Endothelial cell of umbilical vein (primary cell): ENCODE data around the gene TMEM204. TPM values are rescaled to one million over a fixed set of nuclear protein-coding genes. Genes with fewer than 3 reads are reported as not detected.
"Not testable (repeated sequence)": the region's sequence is repeated elsewhere in the genome, so short reads cannot be mapped to it uniquely, and the experiment has no call there.

Experiments used
- BruUV-seq: library from RNA; stranded (reverse); fragments of 400-500 nt; replicated peaks from 2 replicates; lab custom pipeline; 2021; lab: Mats Ljungman, UMichigan
- CTCF ChIA-PET: fragments of 300-600, 350-600 bp; sonication (Branson Sonifier 250); formaldehyde crosslinking; loops from one replicate; lab custom pipeline; 2021; ENCODE audit warnings: antibody characterized with exemption, inconsistent platforms; lab: Charles Lee
- POLR2A ChIA-PET: fragments of 300-600, 350-600 bp; sonication (Branson Sonifier 250); formaldehyde crosslinking; loops from one replicate; lab custom pipeline; 2021; ENCODE audit warnings: antibody characterized with exemption, inconsistent platforms; lab: Charles Lee
- DNase-seq: peaks from one replicate; pipeline ENCODE4 v3.0.0-alpha.2; 2011; ENCODE audit warnings: low read depth, low spot score
- FAIRE-seq: peaks from 2 replicates; lab custom pipeline; 2011; peaks lifted over from hg19 to GRCh38; lab: Jason Lieb, UNC
- H2AFZ ChIP-seq: 2 replicates; pipeline ENCODE4 v1.6.0; 2012; ENCODE audit warnings: low read depth, low read length, control low read depth, inconsistent platforms
- H3K27ac ChIP-seq: 2 replicates; pipeline ENCODE4 v1.5.1; 2011; ENCODE audit warnings: low read depth, mild to moderate bottlenecking, control low read depth, low read length, moderate library complexity; ENCODE audit not compliant: insufficient read depth
- H3K27me3 ChIP-seq, 2 experiments: 2 replicates each; pipeline versions ENCODE4 v1.6.0 to v1.6.1; 2011; ENCODE audit warnings: low read length in 2 of 2, mixed read lengths in 1 of 2; ENCODE audit not compliant: control insufficient read depth in 2 of 2, insufficient read depth in 2 of 2
- H3K36me3 ChIP-seq, 2 experiments: 2 replicates in 1 of 2; 3 replicates in 1 of 2; pipeline ENCODE4 v1.5.1; 2011; ENCODE audit warnings: low read length in 2 of 2, mild to moderate bottlenecking in 1 of 2, moderate library complexity in 1 of 2; ENCODE audit not compliant: control insufficient read depth in 2 of 2, insufficient read depth in 2 of 2; ENCODE audit errors: extremely low read depth in 1 of 2
- H3K4me1 ChIP-seq: 3 replicates; pipeline ENCODE4 v1.5.1; 2011; ENCODE audit warnings: mild to moderate bottlenecking, low read length; ENCODE audit not compliant: control insufficient read depth, insufficient read depth; ENCODE audit errors: extremely low read depth
- H3K4me2 ChIP-seq: 2 replicates; pipeline ENCODE4 v1.6.1; 2011; ENCODE audit warnings: low read length, control low read depth, mixed read lengths; ENCODE audit not compliant: insufficient read depth
- H3K4me3 ChIP-seq, 3 experiments: fragments of 200-600 bp in 1 of 3; sonication (generic), shearing (Covaris generic) in 1 of 3; replicated peaks in 1 of 3; 2 replicates each; pipeline ENCODE4 v1.5.1; 2011 to 2016; ENCODE audit warnings: control low read depth in 3 of 3, low read length in 3 of 3, mild to moderate bottlenecking in 2 of 3, inconsistent platforms in 1 of 3, low read depth in 1 of 3, moderate library complexity in 1 of 3; ENCODE audit not compliant: insufficient read depth in 1 of 3
- H3K79me2 ChIP-seq: 2 replicates; pipeline ENCODE4 v1.6.0; 2012; ENCODE audit warnings: low read length, inconsistent platforms; ENCODE audit not compliant: control insufficient read depth, insufficient read depth
- H3K9ac ChIP-seq: replicated peaks from 2 replicates; pipeline ENCODE3; 2011; ENCODE audit warnings: low read length, control low read depth; ENCODE audit not compliant: insufficient read depth; ENCODE audit errors: extremely low read depth
- H3K9me1 ChIP-seq: replicated peaks from 3 replicates; pipeline ENCODE4 v1.6.0; 2011; ENCODE audit warnings: mild to moderate bottlenecking, low read length; ENCODE audit not compliant: control insufficient read depth, insufficient read depth; ENCODE audit errors: extremely low read depth
- H3K9me3 ChIP-seq: replicated peaks from 2 replicates; pipeline ENCODE4 v1.5.1; 2012; ENCODE audit warnings: low read length, inconsistent platforms; ENCODE audit not compliant: control insufficient read depth, insufficient read depth
- H4K20me1 ChIP-seq: replicated peaks from 2 replicates; pipeline ENCODE3; 2011; ENCODE audit warnings: mild to moderate bottlenecking, low read length; ENCODE audit not compliant: control insufficient read depth, insufficient read depth; ENCODE audit errors: extremely low read depth
- CTCF ChIP-seq, 2 donors: IDR thresholded peaks; 1 replicate in 1 of 2; 2 replicates in 1 of 2; pipeline ENCODE4 v1.5.1; 2011; ENCODE audit warnings: low read length in 2 of 2, mild to moderate bottlenecking in 2 of 2, moderate library complexity in 2 of 2, control low read depth in 1 of 2, inconsistent platforms in 1 of 2, low read depth in 1 of 2; ENCODE audit not compliant: insufficient read depth in 1 of 2; ENCODE audit errors: extremely low read depth in 1 of 2
- EZH2 ChIP-seq: IDR thresholded peaks from 2 replicates; pipeline ENCODE4 v1.6.1; 2012; ENCODE audit warnings: borderline replicate concordance, low read depth, mild to moderate bottlenecking, moderate library complexity, low read length, inconsistent platforms; ENCODE audit not compliant: severe bottlenecking
- FOS ChIP-seq: IDR thresholded peaks from 2 replicates; pipeline ENCODE4 v1.6.1; 2011; ENCODE audit warnings: mild to moderate bottlenecking, low read length, moderate library complexity, borderline replicate concordance; ENCODE audit not compliant: insufficient read depth
- GATA2 ChIP-seq: IDR thresholded peaks from 2 replicates; pipeline ENCODE4 v1.7.0; 2011; ENCODE audit warnings: low read depth, mild to moderate bottlenecking, moderate library complexity, mixed read lengths, low read length; ENCODE audit not compliant: insufficient read length, insufficient read depth
- JUN ChIP-seq: IDR thresholded peaks from 2 replicates; pipeline ENCODE4 v1.6.1; 2011; ENCODE audit warnings: borderline replicate concordance, low read depth; ENCODE audit not compliant: insufficient read length, insufficient read depth
- MAX ChIP-seq: IDR thresholded peaks from 2 replicates; pipeline ENCODE4 v1.6.1; 2011; ENCODE audit not compliant: insufficient read depth, insufficient read length
- MYC ChIP-seq: IDR thresholded peaks from one replicate; pipeline ENCODE4 v1.6.1; 2011; ENCODE audit warnings: mild to moderate bottlenecking, low read depth, low read length
- POLR2A ChIP-seq: IDR thresholded peaks from 2 replicates; pipeline ENCODE4 v1.6.1; 2012; ENCODE audit warnings: low read depth, mild to moderate bottlenecking, control low read depth, low read length
- POLR2AphosphoS5 ChIP-seq: IDR thresholded peaks from 2 replicates; pipeline ENCODE4 v1.6.1; 2012; ENCODE audit warnings: low read depth, mild to moderate bottlenecking, control low read depth, low read length, moderate library complexity; ENCODE audit not compliant: insufficient read depth
- dilution Hi-C: fragments of 300-500 bp; cut with MboI; formaldehyde crosslinking; loops from one replicate; pipeline ENCODE4 v1.15.0; 2019; ENCODE audit warnings: low sequenced_read_pairs; ENCODE audit not compliant: extremely low pct_ligation_motif_present
- intact Hi-C: fragments of 100-400 bp; cut with micrococcal nuclease; formaldehyde crosslinking; loops from one replicate; pipeline ENCODE4 v1.10.0; 2022
- polyA plus RNA-seq, 4 experiments: library from polyadenylated mRNA; depleted of rRNA in 3 of 4; stranded (reverse) in 3 of 4; unstranded in 1 of 4; fragments of >200 nt; gene quantifications; 2 replicates each; pipeline versions ENCODE4 v1.2.1 to v1.2.3, GENCODE V29; 2011 to 2012; ENCODE audit warnings: missing spikeins in 1 of 4
- total RNA-seq: library from RNA; stranded (reverse); gene quantifications from 2 replicates; pipeline ENCODE4 v1.2.3, GENCODE V29; 2021

Gene TMEM204
- total and polyA plus RNA-seq, 2 donors (not counting 3 experiments of a cell fraction or from before 2014, with no cell fraction given) = 32.5 to 50.7 TPM

- H3K9me1 ChIP-seq = no peaks in the 10 kb centered on the region
- H3K27ac ChIP-seq = no peak overlapping the region
- BruUV-seq = no TSS peak
- FAIRE-seq = no peak
- H3K27me3 ChIP-seq = no peaks in the 10 kb centered on the region
- no peak overlapping the region for H3K4me2 ChIP-seq
- no peak overlapping the region for H2AFZ ChIP-seq
- intact Hi-C loops (no loop called here), dilution Hi-C loops (no loop called here)
- no peaks in the 10 kb centered on the region for H3K4me1 ChIP-seq
- no peaks in the 10 kb centered on the region for H3K9me3 ChIP-seq
- H3K4me3 ChIP-seq = no peak overlapping the region
- no peaks in the 10 kb centered on the region for H4K20me1 ChIP-seq
- ChIA-PET POLR2A (no interaction called here), CTCF (no interaction called here)
- DNase-seq = no peak
- H3K9ac ChIP-seq = no peak overlapping the region
- H3K36me3 ChIP-seq = peaks cover 0 to 8% of the 10 kb centered on the region in 2 experiments
- no peaks in the 10 kb centered on the region for H3K79me2 ChIP-seq
- TF ChIP-seq FOS = no peak
- no peak for TF ChIP-seq MYC
- no peak for TF ChIP-seq POLR2A
- TF ChIP-seq CTCF (IDR thresholded peaks at IDR 0.05; ENCODE audit: extremely low read depth in 1 of 2, insufficient read depth in 1 of 2, low read depth in 1 of 2, low read length in 2 of 2) = no peak
- no peak for TF ChIP-seq EZH2
- no peak for TF ChIP-seq MAX
- TF ChIP-seq JUN = no peak
- TF ChIP-seq POLR2AphosphoS5 = no peak
- no peak for TF ChIP-seq GATA2
Observed at GRCh38 chr16:1592446-1592845, 59.0 kb downstream of the TMEM204 start.

- H3K9me3 ChIP-seq, H4K20me1 ChIP-seq, H3K79me2 ChIP-seq, intact Hi-C loops, FAIRE-seq, POLR2A ChIA-PET, dilution Hi-C loops, H3K9me1 ChIP-seq, H3K4me3 ChIP-seq, H3K27ac ChIP-seq, H3K4me1 ChIP-seq, H2AFZ ChIP-seq, BruUV-seq, H3K36me3 ChIP-seq, H3K4me2 ChIP-seq, H3K27me3 ChIP-seq, CTCF ChIA-PET, DNase-seq, H3K9ac ChIP-seq: not testable (repeated sequence)
Observed at GRCh38 chr16:1595511-1595910, 62.0 kb downstream of the TMEM204 start.
